Epithelial cell of alveolus of lung (primary cell): ENCODE results near the gene HMG20A. TPM values are rescaled to one million over a fixed set of nuclear protein-coding genes. Genes with fewer than 3 reads are reported as not detected.

Experiments
- total RNA-seq: library from RNA; depleted of rRNA; stranded (reverse); fragments of >200 nt; gene quantifications from 2 replicates; pipeline ENCODE4 v1.2.1, GENCODE V29; 2015

Gene HMG20A
- total RNA-seq: 26.1 and 35.1 TPM in 2 replicates

GRCh38 chr15:77420610-77421369 is at the start of gene HMG20A:
HMG20A (plus strand) TSS chr15:77420888; CDS start chr15:77458408, 37,520 bp downstream.

GRCh38 chr15:77419836-77420609 is 665 bp upstream of the HMG20A start, which contains the start of gene PEAK1:
PEAK1 (minus strand) TSS chr15:77420104; CDS start chr15:77181926, 238,178 bp downstream.

Other genes starting within 250 kb of the HMG20A start
- 27.8 and 54.5 TPM in 2 replicates for gene PEAK1, start 784 bp upstream of the HMG20A start, total RNA-seq
- 0.13 TPM in 1 of 2 replicates, not detected in the other for gene LINGO1, start 212.0 kb downstream of the HMG20A start, total RNA-seq